Endothelial cell of umbilical vein (primary cell): Measurements from ENCODE around the gene PTPN6. TPM values are rescaled to one million over a fixed set of nuclear protein-coding genes. Genes with fewer than 3 reads are reported as not detected.

Experiments
- BruUV-seq: library from RNA; stranded (reverse); fragments of 400-500 nt; replicated peaks from 2 replicates; lab custom pipeline; 2021; lab: Mats Ljungman, UMichigan
- CTCF ChIA-PET: fragments of 300-600, 350-600 bp; sonication (Branson Sonifier 250); formaldehyde crosslinking; loops from one replicate; lab custom pipeline; 2021; ENCODE audit warnings: antibody characterized with exemption, inconsistent platforms; lab: Charles Lee
- POLR2A ChIA-PET: fragments of 300-600, 350-600 bp; sonication (Branson Sonifier 250); formaldehyde crosslinking; loops from one replicate; lab custom pipeline; 2021; ENCODE audit warnings: antibody characterized with exemption, inconsistent platforms; lab: Charles Lee
- DNase-seq: peaks from one replicate; pipeline ENCODE4 v3.0.0-alpha.2; 2011; ENCODE audit warnings: low read depth, low spot score
- FAIRE-seq: peaks from 2 replicates; lab custom pipeline; 2011; peaks lifted over from hg19 to GRCh38; lab: Jason Lieb, UNC
- H2AFZ ChIP-seq: 2 replicates; pipeline ENCODE4 v1.6.0; 2012; ENCODE audit warnings: low read depth, low read length, control low read depth, inconsistent platforms
- H3K27ac ChIP-seq: 2 replicates; pipeline ENCODE4 v1.5.1; 2011; ENCODE audit warnings: low read depth, mild to moderate bottlenecking, control low read depth, low read length, moderate library complexity; ENCODE audit not compliant: insufficient read depth
- H3K27me3 ChIP-seq, 2 experiments: 2 replicates each; pipeline versions ENCODE4 v1.6.0 to v1.6.1; 2011; ENCODE audit warnings: low read length in 2 of 2, mixed read lengths in 1 of 2; ENCODE audit not compliant: control insufficient read depth in 2 of 2, insufficient read depth in 2 of 2
- H3K36me3 ChIP-seq, 2 experiments: 2 replicates in 1 of 2; 3 replicates in 1 of 2; pipeline ENCODE4 v1.5.1; 2011; ENCODE audit warnings: low read length in 2 of 2, mild to moderate bottlenecking in 1 of 2, moderate library complexity in 1 of 2; ENCODE audit not compliant: control insufficient read depth in 2 of 2, insufficient read depth in 2 of 2; ENCODE audit errors: extremely low read depth in 1 of 2
- H3K4me1 ChIP-seq: 3 replicates; pipeline ENCODE4 v1.5.1; 2011; ENCODE audit warnings: mild to moderate bottlenecking, low read length; ENCODE audit not compliant: control insufficient read depth, insufficient read depth; ENCODE audit errors: extremely low read depth
- H3K4me2 ChIP-seq: 2 replicates; pipeline ENCODE4 v1.6.1; 2011; ENCODE audit warnings: low read length, control low read depth, mixed read lengths; ENCODE audit not compliant: insufficient read depth
- H3K4me3 ChIP-seq, 3 experiments: fragments of 200-600 bp in 1 of 3; sonication (generic), shearing (Covaris generic) in 1 of 3; replicated peaks in 1 of 3; 2 replicates each; pipeline ENCODE4 v1.5.1; 2011 to 2016; ENCODE audit warnings: control low read depth in 3 of 3, low read length in 3 of 3, mild to moderate bottlenecking in 2 of 3, inconsistent platforms in 1 of 3, low read depth in 1 of 3, moderate library complexity in 1 of 3; ENCODE audit not compliant: insufficient read depth in 1 of 3
- H3K79me2 ChIP-seq: 2 replicates; pipeline ENCODE4 v1.6.0; 2012; ENCODE audit warnings: low read length, inconsistent platforms; ENCODE audit not compliant: control insufficient read depth, insufficient read depth
- H3K9ac ChIP-seq: replicated peaks from 2 replicates; pipeline ENCODE3; 2011; ENCODE audit warnings: low read length, control low read depth; ENCODE audit not compliant: insufficient read depth; ENCODE audit errors: extremely low read depth
- H3K9me1 ChIP-seq: replicated peaks from 3 replicates; pipeline ENCODE4 v1.6.0; 2011; ENCODE audit warnings: mild to moderate bottlenecking, low read length; ENCODE audit not compliant: control insufficient read depth, insufficient read depth; ENCODE audit errors: extremely low read depth
- H3K9me3 ChIP-seq: replicated peaks from 2 replicates; pipeline ENCODE4 v1.5.1; 2012; ENCODE audit warnings: low read length, inconsistent platforms; ENCODE audit not compliant: control insufficient read depth, insufficient read depth
- H4K20me1 ChIP-seq: replicated peaks from 2 replicates; pipeline ENCODE3; 2011; ENCODE audit warnings: mild to moderate bottlenecking, low read length; ENCODE audit not compliant: control insufficient read depth, insufficient read depth; ENCODE audit errors: extremely low read depth
- FOS ChIP-seq: IDR thresholded peaks from 2 replicates; pipeline ENCODE4 v1.6.1; 2011; ENCODE audit warnings: mild to moderate bottlenecking, low read length, moderate library complexity, borderline replicate concordance; ENCODE audit not compliant: insufficient read depth
- GATA2 ChIP-seq: IDR thresholded peaks from 2 replicates; pipeline ENCODE4 v1.7.0; 2011; ENCODE audit warnings: low read depth, mild to moderate bottlenecking, moderate library complexity, mixed read lengths, low read length; ENCODE audit not compliant: insufficient read length, insufficient read depth
- POLR2AphosphoS5 ChIP-seq: IDR thresholded peaks from 2 replicates; pipeline ENCODE4 v1.6.1; 2012; ENCODE audit warnings: low read depth, mild to moderate bottlenecking, control low read depth, low read length, moderate library complexity; ENCODE audit not compliant: insufficient read depth
- dilution Hi-C: fragments of 300-500 bp; cut with MboI; formaldehyde crosslinking; loops from one replicate; pipeline ENCODE4 v1.15.0; 2019; ENCODE audit warnings: low sequenced_read_pairs; ENCODE audit not compliant: extremely low pct_ligation_motif_present
- intact Hi-C: fragments of 100-400 bp; cut with micrococcal nuclease; formaldehyde crosslinking; loops from one replicate; pipeline ENCODE4 v1.10.0; 2022
- polyA plus RNA-seq, 4 experiments: library from polyadenylated mRNA; depleted of rRNA in 3 of 4; stranded (reverse) in 3 of 4; unstranded in 1 of 4; fragments of >200 nt; gene quantifications; 2 replicates each; pipeline versions ENCODE4 v1.2.1 to v1.2.3, GENCODE V29; 2011 to 2012; ENCODE audit warnings: missing spikeins in 1 of 4
- total RNA-seq: library from RNA; stranded (reverse); gene quantifications from 2 replicates; pipeline ENCODE4 v1.2.3, GENCODE V29; 2021
- TF ChIP-seq, protein P1 (sequence below), 2 donors: IDR thresholded peaks; 1 replicate in 1 of 2; 2 replicates in 1 of 2; pipeline ENCODE4 v1.5.1; 2011; ENCODE audit warnings: low read length in 2 of 2, mild to moderate bottlenecking in 2 of 2, moderate library complexity in 2 of 2, control low read depth in 1 of 2, inconsistent platforms in 1 of 2, low read depth in 1 of 2; ENCODE audit not compliant: insufficient read depth in 1 of 2; ENCODE audit errors: extremely low read depth in 1 of 2

Gene PTPN6
- total and polyA plus RNA-seq, 2 donors (not counting 3 experiments of a cell fraction or from before 2014, with no cell fraction given) = 0.25 to 1.6 TPM

DNA sequence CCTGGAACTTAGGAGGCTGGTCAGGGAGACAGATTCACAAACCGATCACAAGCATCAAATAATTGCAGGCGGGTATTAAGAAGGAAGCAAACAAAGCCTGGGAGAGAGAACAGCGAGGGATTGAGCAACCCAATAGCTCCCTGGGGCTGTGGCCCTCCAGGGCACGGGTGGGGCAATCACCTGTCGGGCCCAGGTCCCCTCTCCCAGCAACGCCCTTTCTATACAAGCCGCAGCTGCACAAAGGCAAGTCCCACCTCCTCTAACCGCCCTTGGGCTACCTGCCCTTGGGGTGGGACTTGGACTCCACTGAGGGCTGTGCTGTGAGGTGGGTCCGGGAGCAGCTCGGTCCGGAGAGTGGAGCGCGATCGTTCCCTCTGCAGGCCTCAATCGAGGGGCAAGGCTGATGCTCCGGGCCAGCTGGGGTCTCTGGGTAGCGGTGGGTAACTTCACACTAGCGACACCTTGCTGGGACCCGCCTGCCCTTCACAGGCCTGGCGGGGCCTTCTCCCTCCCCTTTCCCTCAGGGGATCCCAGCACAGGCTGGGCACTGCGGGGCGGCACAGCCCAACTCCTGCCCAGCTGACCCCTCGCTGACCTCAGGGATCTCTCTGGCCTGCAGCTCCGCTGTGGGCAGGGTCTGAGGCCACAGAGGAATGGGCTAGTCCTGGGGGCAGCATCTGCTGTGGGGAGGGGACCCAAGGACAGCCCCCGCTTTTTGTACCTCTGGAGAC is 11.3 kb downstream of the PTPN6 start:
- H3K27ac ChIP-seq = peak overlapping the region; percentile 69
- H3K4me3 ChIP-seq = no peak overlapping the region
- FAIRE-seq (no peak), DNase-seq (no peak)
- POLR2A ChIA-PET = interaction anchor here (0.6 to 1.5 kb wide), 2 partner anchors 19 to 95 kb away, joined by 3 to 5 read pairs; partner anchors contain the start of genes C12orf57, RNU7-1 and TPI1
- intact Hi-C loops (no loop called here), dilution Hi-C loops (no loop called here)
- H4K20me1 ChIP-seq = no peaks in the 10 kb centered on the region
- no peaks in the 10 kb centered on the region for H3K27me3 ChIP-seq
- peak overlapping the region; percentile 89 for H2AFZ ChIP-seq
- TF ChIP-seq POLR2AphosphoS5 (no peak), GATA2 (no peak), FOS (no peak)
- TF ChIP-seq, protein P1, sequence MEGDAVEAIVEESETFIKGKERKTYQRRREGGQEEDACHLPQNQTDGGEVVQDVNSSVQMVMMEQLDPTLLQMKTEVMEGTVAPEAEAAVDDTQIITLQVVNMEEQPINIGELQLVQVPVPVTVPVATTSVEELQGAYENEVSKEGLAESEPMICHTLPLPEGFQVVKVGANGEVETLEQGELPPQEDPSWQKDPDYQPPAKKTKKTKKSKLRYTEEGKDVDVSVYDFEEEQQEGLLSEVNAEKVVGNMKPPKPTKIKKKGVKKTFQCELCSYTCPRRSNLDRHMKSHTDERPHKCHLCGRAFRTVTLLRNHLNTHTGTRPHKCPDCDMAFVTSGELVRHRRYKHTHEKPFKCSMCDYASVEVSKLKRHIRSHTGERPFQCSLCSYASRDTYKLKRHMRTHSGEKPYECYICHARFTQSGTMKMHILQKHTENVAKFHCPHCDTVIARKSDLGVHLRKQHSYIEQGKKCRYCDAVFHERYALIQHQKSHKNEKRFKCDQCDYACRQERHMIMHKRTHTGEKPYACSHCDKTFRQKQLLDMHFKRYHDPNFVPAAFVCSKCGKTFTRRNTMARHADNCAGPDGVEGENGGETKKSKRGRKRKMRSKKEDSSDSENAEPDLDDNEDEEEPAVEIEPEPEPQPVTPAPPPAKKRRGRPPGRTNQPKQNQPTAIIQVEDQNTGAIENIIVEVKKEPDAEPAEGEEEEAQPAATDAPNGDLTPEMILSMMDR (IDR thresholded peaks at IDR 0.05; ENCODE audit: extremely low read depth in 1 of 2, insufficient read depth in 1 of 2, low read depth in 1 of 2, low read length in 2 of 2) = no peak
- no TSS peak for BruUV-seq
- no peak overlapping the region for H3K4me2 ChIP-seq
- H3K9ac ChIP-seq = peak overlapping the region; percentile 28
- CTCF ChIA-PET = interaction anchor here (0.5 to 3.2 kb wide), 12 partner anchors 10 to 93 kb away, joined by 3 to 34 read pairs (median 6); partner anchors contain the start of genes C12orf57, PTPN6, RNU7-1 and SPSB2
- no peaks in the 10 kb centered on the region for H3K9me1 ChIP-seq
- H3K9me3 ChIP-seq = no peaks in the 10 kb centered on the region
- peaks cover 13 to 18% of the 10 kb centered on the region in 2 experiments for H3K36me3 ChIP-seq
- peaks cover 18% of the 10 kb centered on the region for H3K4me1 ChIP-seq
- H3K79me2 ChIP-seq = peaks cover 4% of the 10 kb centered on the region
